Kasumi-1 (cell line): Measurements from ENCODE around the gene RETSAT.
"Not testable (repeated sequence)": the region's sequence is repeated elsewhere in the genome, so short reads cannot be mapped to it uniquely, and the experiment has no call there.

ENCODE experiments used
- DNase-seq, 2 experiments: peaks; one replicate each; lab custom pipeline; 2025; lab: John Stamatoyannopoulos, UW

The RETSAT gene

DNA sequence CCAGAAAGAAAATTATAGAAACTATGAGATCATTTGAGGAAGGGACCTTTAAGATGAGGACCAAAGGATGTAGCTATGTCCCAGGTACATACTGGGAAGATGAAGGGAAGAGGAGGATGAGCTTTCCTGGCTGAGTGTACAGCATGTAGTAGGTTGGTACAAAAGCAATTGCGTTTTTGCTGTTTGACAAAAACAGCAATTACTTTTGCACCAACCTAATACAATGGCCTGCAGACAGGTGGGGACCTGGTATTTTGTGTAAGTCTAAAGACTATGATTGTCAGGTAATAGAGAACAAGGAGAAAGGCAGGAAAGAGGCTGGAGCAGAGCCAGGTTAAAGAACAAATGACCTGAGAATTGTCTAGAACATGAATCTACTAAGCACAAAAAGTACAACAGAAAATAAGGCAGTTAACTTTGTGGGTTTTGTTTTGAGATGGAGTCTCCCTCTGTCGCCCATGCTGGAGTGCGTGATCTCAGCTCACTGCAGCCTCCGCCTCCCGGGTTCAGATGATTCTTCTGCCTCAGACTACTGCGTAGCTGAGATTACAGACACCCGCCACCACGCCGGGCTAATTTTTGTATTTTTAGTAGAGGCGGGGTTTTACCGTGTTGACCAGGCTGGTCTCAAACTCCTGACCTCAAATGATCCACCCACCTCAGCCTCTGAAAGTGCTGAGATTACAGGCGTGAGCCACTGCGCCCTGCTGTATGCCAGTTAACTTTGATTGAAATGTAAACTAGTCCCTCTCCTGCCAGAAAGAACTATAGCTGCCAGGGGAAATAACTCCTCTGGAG, 23.3 kb downstream of the RETSAT start:
- no peak for DNase-seq

DNA sequence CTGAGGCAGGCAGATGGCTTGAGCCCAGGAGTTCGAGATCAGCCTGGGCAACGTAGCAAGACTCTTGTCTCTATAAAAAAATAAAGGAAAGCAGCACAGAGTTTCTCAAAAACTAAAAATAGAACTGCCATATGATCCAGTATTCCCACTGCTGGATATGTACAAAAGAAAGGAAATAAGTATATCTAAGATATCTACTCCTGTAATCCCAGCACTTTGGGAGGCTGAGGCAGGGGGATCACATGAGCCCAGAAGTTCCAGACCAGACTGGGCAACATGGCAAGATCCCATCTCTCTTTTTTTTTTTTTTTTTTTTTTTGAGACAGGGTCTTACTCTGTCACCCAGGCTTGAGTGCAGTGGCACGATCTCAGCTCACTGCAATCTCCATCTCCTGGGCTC, 24.6 kb downstream of the RETSAT start:
- not testable (repeated sequence) for DNase-seq

GRCh38 chr2:85329181-85329651, 25.1 kb downstream of the RETSAT start:
- DNase-seq: no peak

DNA sequence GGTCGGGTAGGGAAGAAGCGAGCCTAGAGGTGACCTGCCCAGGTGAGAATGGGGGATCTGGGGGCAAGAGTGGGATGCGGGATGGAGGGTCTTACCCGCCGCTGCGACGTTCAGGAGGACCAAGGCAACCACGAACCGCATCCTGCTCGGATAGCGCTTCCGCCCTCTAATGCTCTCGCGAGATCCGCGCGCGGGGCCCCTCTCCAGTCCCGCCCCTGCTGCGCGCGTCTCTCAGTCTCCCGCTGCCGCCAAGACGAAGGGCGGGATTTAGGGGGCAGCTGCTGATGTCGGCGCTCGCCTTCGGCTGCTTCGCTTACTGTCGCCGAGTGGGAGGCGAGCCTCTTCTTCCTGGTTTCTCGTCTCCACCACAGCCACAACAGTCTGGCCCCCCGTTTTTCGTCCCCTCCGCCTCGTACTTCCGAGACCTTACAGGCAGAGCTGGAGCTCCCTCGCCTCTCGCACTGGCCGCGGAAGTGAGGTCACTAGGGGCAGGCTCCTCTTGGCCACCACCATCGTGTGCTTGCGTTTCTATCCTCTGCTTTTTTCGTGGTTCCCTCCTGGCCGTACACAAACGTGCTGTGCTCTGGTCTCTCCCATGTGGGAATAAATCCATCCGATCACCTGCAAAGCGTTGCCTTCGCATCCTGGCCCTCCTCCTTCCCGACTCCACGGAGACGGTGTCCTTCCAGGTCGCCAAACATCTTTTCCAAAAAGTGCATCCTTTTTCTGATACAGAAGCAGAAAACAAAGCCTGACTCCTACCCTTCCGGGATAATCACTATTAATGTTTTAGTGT, 26.3 kb downstream of the RETSAT start, which contains the start of gene TGOLN2:
TGOLN2 (minus strand) TSS at position 168 of the 796 bp plus-strand sequence; CDS start at position 141, 27 bp downstream.
- DNase-seq: peak; percentile 91 to 96

GRCh38 chr2:85327160-85327821, 27.0 kb downstream of the RETSAT start:
- DNase-seq: peak; percentile 35 to 49

DNA sequence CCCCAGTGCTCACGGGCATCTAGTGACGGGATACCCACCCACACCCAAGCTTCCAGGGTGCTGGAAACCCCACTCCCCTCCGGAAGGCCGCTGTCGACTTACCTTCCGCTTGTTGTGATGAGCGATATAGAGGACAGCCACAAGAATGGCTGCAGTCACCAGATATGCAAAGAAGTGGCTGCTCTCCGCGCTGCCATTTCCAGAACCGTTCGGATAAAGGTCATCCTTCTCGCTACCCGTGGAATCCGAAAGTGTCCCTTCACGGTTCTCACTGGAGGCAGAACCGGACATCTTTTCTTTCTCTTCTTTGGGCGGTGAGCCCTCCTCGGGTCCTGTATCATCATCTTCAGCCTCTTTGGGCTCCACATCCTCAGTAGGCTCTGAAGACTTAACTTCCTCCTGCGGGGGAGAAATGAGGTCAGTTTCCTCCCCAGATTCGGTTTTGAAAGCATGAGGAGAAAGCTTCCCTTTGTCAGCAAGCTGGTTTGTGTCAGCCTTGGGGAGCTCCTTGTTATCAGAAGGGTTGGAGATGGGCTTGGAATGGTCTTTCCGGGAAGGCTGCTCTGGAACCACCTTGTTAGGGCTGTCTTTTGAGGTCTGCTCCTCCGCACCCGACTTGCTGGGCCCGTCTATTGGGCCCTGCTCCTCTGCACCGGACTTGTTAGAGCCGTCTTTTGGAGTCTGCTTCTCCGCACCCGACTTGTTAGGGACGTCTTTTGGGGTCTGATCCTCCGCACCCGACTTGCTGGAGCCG, 27.7 kb downstream of the RETSAT start:
- peak; percentile 82 to 85 for DNase-seq

DNA sequence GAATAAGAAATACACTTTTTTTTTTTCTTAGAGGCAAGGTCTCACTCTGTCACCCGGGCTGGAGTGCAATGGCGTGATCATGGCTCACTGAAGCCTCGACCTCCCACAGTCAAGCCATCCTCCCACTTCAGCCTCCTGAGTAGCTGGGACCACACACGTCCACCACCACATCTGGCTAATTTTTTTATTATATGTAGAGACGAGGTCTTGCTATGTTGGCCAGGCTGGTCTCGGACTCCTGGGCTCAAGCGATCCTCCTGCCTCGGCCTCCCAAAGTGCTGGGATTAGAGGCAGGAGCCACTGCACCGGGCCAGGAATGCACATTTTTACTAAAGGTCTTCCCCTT, 28.9 kb downstream of the RETSAT start:
- DNase-seq: no peak

GRCh38 chr2:85324639-85325465, 29.5 kb downstream of the RETSAT start:
- peak; percentile 45 to 47 for DNase-seq

GRCh38 chr2:85323988-85324367, 30.4 kb downstream of the RETSAT start:
- DNase-seq: not testable (repeated sequence)

- peak; percentile 14 to 19 for DNase-seq
These were observed 30.9 kb downstream of the RETSAT start for GRCh38 chr2:85323351-85323987.

GRCh38 chr2:85319796-85320195, 34.5 kb downstream of the RETSAT start:
- DNase-seq: no peak

GRCh38 chr2:85318222-85319074, 35.9 kb downstream of the RETSAT start:
- DNase-seq: peak; percentile 69 to 71

- not testable (repeated sequence) for DNase-seq
These were observed 38.4 kb downstream of the RETSAT start for GRCh38 chr2:85315921-85316320.

- DNase-seq: no peak
These were observed 39.5 kb downstream of the RETSAT start for GRCh38 chr2:85314884-85315242.

DNA sequence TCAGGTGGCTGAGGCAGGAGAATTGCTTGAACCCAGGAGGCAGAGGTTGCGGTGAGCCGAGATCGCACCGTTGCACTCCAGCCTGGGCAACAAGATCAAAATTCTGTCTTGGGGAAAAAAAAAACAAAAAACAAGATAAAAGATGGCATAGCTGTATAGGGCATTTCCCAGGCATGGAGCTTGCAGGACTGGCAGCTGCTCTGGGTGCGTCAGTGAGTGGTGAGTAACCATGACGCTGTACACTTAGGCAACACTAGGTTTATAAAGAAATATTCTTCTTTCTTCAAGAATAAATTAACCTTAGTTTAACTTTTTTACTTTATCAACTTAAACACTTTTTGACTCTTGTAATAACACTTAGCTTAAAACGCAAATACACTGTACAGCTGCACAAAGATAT, 41.9 kb downstream of the RETSAT start:
- DNase-seq: no peak

DNA sequence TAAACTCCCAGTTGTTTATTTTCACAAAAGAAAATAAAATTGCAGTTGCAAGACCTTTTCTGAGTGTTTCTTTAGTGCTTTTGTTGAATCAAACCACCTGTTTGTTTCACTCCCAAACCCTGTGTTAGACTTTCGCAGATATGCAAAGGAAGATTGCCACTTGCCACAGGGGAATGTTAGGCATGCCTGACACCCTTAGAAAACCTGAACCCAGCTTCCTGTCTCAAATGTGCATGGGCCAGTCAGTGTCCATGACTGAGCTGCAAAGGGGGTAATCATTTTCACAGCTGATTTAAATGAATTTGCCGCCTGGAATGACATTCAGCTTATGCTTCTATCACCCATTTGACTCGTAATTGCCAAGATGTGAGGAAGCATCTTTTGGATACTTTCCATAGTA, 44.0 kb downstream of the RETSAT start:
- no peak for DNase-seq

GRCh38 chr2:85309699-85310321, 44.5 kb downstream of the RETSAT start:
- DNase-seq: peak; percentile 36 to 61

DNA sequence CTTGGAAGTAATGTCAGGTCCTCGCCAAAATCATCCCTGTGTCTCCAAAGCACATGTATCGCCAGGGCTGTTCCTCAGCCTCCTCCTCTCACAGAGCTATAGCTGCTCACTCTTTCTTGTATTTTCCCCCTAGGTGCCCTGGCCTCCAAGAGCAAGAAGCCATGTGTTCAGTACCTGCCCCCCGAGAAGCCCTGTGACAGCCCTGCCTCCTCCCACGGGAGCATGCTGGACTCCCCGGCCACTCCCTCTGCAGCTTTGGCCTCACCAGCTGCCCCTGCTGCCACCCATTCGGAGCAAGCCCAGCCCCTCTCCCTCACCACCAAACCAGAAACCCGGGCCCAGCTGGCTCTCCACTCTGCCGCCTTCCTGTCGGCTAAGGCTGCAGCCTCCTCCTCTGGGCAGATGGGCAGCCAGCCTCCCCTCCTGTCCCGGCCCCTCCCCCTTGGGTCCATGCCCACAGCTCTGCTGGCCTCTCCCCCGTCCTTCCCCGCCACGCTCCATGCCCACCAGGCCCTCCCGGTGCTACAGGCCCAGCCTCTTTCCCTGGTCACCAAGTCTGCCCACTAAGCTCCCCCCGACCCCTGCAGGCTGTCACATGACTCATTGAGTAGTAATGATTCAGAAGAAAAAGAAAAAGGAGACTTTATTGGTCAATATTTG, 45.3 kb downstream of the RETSAT start:
- DNase-seq: no peak
